Measurements from ENCODE around the gene KDELR3. TPM values are rescaled to one million over a fixed set of nuclear protein-coding genes. Genes with fewer than 3 reads are reported as not detected.

Gene KDELR3
- total and polyA plus RNA-seq, 2 donors (not counting 3 experiments of a cell fraction or from before 2014, with no cell fraction given): 28.6 to 61.3 TPM

DNA sequence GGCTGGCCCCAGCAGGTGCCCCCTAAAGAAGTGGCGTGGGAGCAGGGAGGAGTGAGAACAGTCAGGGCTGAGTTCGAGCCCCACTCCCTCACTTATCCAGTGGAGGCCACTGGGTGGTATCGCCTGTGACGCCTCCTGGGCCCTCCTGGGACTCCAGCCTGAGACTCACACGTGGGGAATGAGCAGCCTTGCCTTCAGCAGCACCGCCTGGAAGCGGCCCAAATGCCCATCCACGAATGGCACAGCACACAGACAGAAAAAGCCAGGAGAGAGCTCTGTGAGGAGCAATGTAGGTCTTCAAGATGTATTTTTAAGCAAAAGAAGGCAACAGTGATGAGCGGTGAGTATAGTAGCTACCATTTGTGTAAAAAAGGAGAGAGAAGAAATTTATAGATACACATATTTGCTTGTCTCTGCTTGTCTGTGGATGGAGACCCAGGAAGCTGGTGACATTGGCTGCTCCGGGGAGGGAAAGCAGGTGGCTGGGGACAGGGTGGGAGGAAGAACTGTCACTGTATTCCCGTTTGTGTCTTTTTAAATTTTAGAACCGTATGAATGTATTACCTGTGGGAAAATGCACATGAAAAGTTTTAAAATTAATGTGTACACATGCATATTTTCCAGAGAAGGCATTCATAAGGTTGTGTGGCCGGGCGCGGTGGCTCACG, 26.1 kb upstream of the KDELR3 start:
- no TSS peak for BruUV-seq (replicated peaks)
- Histone ChIP-seq H3K9me3 (replicated peaks; ENCODE audit: control insufficient read depth, insufficient read depth, low read length) (no peaks in the 10 kb centered on the region), H3K36me3 (ENCODE audit: control insufficient read depth in 2 of 2, extremely low read depth in 1 of 2, insufficient read depth in 2 of 2, low read length in 2 of 2) (no peaks in the 10 kb centered on the region), H3K9ac (replicated peaks; ENCODE audit: extremely low read depth, insufficient read depth, low read length) (no peak overlapping the region), H2AFZ (ENCODE audit: low read depth, low read length) (no peak overlapping the region), H3K27ac (ENCODE audit: insufficient read depth, low read depth, low read length) (no peak overlapping the region), H3K4me3 (replicated peaks in 1 of 3; ENCODE audit: insufficient read depth in 1 of 3, low read depth in 1 of 3, low read length in 3 of 3) (no peak overlapping the region), H3K9me1 (replicated peaks; ENCODE audit: control insufficient read depth, extremely low read depth, insufficient read depth, low read length) (no peaks in the 10 kb centered on the region), H3K4me2 (ENCODE audit: insufficient read depth, low read length) (no peak overlapping the region), H4K20me1 (replicated peaks; ENCODE audit: control insufficient read depth, extremely low read depth, insufficient read depth, low read length) (no peaks in the 10 kb centered on the region), H3K79me2 (ENCODE audit: control insufficient read depth, insufficient read depth, low read length) (no peaks in the 10 kb centered on the region), H3K27me3 (ENCODE audit: control insufficient read depth in 2 of 2, insufficient read depth in 2 of 2, low read length in 2 of 2) (peaks cover 4% of the 10 kb centered on the region in 2 experiments), H3K4me1 (ENCODE audit: control insufficient read depth, extremely low read depth, insufficient read depth, low read length) (no peaks in the 10 kb centered on the region)
- dilution Hi-C loops (cut with MboI; ENCODE audit: extremely low pct_ligation_motif_present, low sequenced_read_pairs): no loop called here
- no peak for DNase-seq (ENCODE audit: low read depth, low spot score)
- ChIA-PET CTCF (interaction anchor here (1.0 kb wide), 1 partner anchor 13 kb away, joined by 8 read pairs; no protein-coding TSS in a partner anchor), POLR2A (no interaction called here)
- TF ChIP-seq JUN (IDR thresholded peaks at IDR 0.05; ENCODE audit: borderline replicate concordance, insufficient read depth, insufficient read length, low read depth) (no peak), MYC (IDR thresholded peaks at IDR 0.05; ENCODE audit: low read depth, low read length) (no peak), GATA2 (IDR thresholded peaks at IDR 0.05; ENCODE audit: insufficient read depth, insufficient read length, low read depth, low read length) (no peak), EZH2 (IDR thresholded peaks at IDR 0.05; ENCODE audit: borderline replicate concordance, low read depth, low read length, severe bottlenecking) (no peak), POLR2A (IDR thresholded peaks at IDR 0.05; ENCODE audit: low read depth, low read length) (no peak), FOS (IDR thresholded peaks at IDR 0.05; ENCODE audit: borderline replicate concordance, insufficient read depth, low read length) (no peak), POLR2AphosphoS5 (IDR thresholded peaks at IDR 0.05; ENCODE audit: insufficient read depth, low read depth, low read length) (no peak)
- TF ChIP-seq, protein P1, sequence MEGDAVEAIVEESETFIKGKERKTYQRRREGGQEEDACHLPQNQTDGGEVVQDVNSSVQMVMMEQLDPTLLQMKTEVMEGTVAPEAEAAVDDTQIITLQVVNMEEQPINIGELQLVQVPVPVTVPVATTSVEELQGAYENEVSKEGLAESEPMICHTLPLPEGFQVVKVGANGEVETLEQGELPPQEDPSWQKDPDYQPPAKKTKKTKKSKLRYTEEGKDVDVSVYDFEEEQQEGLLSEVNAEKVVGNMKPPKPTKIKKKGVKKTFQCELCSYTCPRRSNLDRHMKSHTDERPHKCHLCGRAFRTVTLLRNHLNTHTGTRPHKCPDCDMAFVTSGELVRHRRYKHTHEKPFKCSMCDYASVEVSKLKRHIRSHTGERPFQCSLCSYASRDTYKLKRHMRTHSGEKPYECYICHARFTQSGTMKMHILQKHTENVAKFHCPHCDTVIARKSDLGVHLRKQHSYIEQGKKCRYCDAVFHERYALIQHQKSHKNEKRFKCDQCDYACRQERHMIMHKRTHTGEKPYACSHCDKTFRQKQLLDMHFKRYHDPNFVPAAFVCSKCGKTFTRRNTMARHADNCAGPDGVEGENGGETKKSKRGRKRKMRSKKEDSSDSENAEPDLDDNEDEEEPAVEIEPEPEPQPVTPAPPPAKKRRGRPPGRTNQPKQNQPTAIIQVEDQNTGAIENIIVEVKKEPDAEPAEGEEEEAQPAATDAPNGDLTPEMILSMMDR (IDR thresholded peaks at IDR 0.05; ENCODE audit: extremely low read depth in 1 of 2, insufficient read depth in 1 of 2, low read depth in 1 of 2, low read length in 2 of 2): no peak
- TF ChIP-seq, protein P2, sequence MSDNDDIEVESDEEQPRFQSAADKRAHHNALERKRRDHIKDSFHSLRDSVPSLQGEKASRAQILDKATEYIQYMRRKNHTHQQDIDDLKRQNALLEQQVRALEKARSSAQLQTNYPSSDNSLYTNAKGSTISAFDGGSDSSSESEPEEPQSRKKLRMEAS (IDR thresholded peaks at IDR 0.05; ENCODE audit: insufficient read depth, insufficient read length): no peak
- FAIRE-seq: no peak
- intact Hi-C loops (cut with micrococcal nuclease): no loop called here

Measured in endothelial cell of umbilical vein (primary cell).